Measurements from ENCODE around the gene DTNB.

Gene DTNB

GRCh38 chr2:25619185-25619584 is 54.2 kb downstream of the DTNB start:
- DNase-seq (ENCODE audit: low read depth) = no peak
- no peak for TF ChIP-seq CTCF (IDR thresholded peaks at IDR 0.05; ENCODE audit: control insufficient read depth, extremely low read depth, insufficient read depth)
- peak overlapping the region; percentile 11; the same call in 1 of the 2 replicates for H3K4me3 ChIP-seq (ENCODE audit: low read depth, low read length)

GRCh38 chr2:25618676-25619075 is 54.7 kb downstream of the DTNB start:
- TF ChIP-seq CTCF (IDR thresholded peaks at IDR 0.05; ENCODE audit: control insufficient read depth, extremely low read depth, insufficient read depth) = no peak
- peak; percentile 86 for DNase-seq (ENCODE audit: low read depth)
- H3K4me3 ChIP-seq (ENCODE audit: low read depth, low read length) = peak overlapping the region; percentile 11; the same call in 1 of the 2 replicates

- TF ChIP-seq CTCF (IDR thresholded peaks at IDR 0.05; ENCODE audit: control insufficient read depth, extremely low read depth, insufficient read depth) = no peak
- H3K4me3 ChIP-seq (ENCODE audit: low read depth, low read length) = 0 out of 2 replicates have a peak overlapping the region, but pooled peaks have one; percentile 1
- peak; percentile 43 for DNase-seq (ENCODE audit: low read depth)
Observed at GRCh38 chr2:25617948-25618646, 55.3 kb downstream of the DTNB start.

- no peak for DNase-seq (ENCODE audit: low read depth)
- H3K4me3 ChIP-seq (ENCODE audit: low read depth, low read length) = no peak overlapping the region
- TF ChIP-seq CTCF (IDR thresholded peaks at IDR 0.05; ENCODE audit: control insufficient read depth, extremely low read depth, insufficient read depth) = no peak
Observed at GRCh38 chr2:25615920-25616319, 57.5 kb downstream of the DTNB start.

- DNase-seq (ENCODE audit: low read depth) = no peak
- H3K4me3 ChIP-seq (ENCODE audit: low read depth, low read length) = no peak overlapping the region
- no peak for TF ChIP-seq CTCF (IDR thresholded peaks at IDR 0.05; ENCODE audit: control insufficient read depth, extremely low read depth, insufficient read depth)
Observed at GRCh38 chr2:25615386-25615785, 58.0 kb downstream of the DTNB start.

- TF ChIP-seq CTCF (IDR thresholded peaks at IDR 0.05; ENCODE audit: control insufficient read depth, extremely low read depth, insufficient read depth) = no peak
- DNase-seq (ENCODE audit: low read depth) = no peak
- no peak overlapping the region for H3K4me3 ChIP-seq (ENCODE audit: low read depth, low read length)
Observed at GRCh38 chr2:25614711-25615110, 58.7 kb downstream of the DTNB start.

GRCh38 chr2:25608718-25609117 is 64.7 kb downstream of the DTNB start:
- no peak for DNase-seq (ENCODE audit: low read depth)
- TF ChIP-seq CTCF (IDR thresholded peaks at IDR 0.05; ENCODE audit: control insufficient read depth, extremely low read depth, insufficient read depth) = no peak

More at GRCh38 chr2:25608718-25609117, 64.7 kb downstream of the DTNB start:
- no peak overlapping the region for H3K4me3 ChIP-seq (ENCODE audit: low read depth, low read length)

Data from LNCaP clone FGC (cell line).